IMR-90 (cell line): Measurements from ENCODE around the gene RARS2. TPM values are rescaled to one million over a fixed set of nuclear protein-coding genes. Genes with fewer than 3 reads are reported as not detected.

Experiments
- ATAC-seq: fragments of 200-7000 bp; cut with Tn5 transposase; 2 replicates; pipeline ENCODE4 v1.9.1; 2020; ENCODE audit warnings: low read depth, mild to moderate bottlenecking, moderate library complexity
- BruUV-seq: library from RNA; stranded (reverse); fragments of 400-500 nt; replicated peaks from 2 replicates; lab custom pipeline; 2021; lab: Mats Ljungman, UMichigan
- CTCF ChIA-PET: fragments of 300-600 bp; formaldehyde crosslinking; extraction: SDS; loops from one replicate; lab custom pipeline; 2021; ENCODE audit warnings: antibody characterized with exemption; lab: Yijun Ruan, JAX
- POLR2A ChIA-PET: fragments of 300-600 bp; sonication (Branson Sonifier 250); formaldehyde crosslinking; loops from one replicate; lab custom pipeline; 2022; ENCODE audit warnings: antibody characterized with exemption; ENCODE audit not compliant: unreplicated experiment; lab: Charles Lee
- DNase-seq: peaks from one replicate; pipeline ENCODE4 v3.0.0; 2013
- H2AFZ ChIP-seq: replicated peaks from 2 replicates; pipeline ENCODE3; 2013; ENCODE audit warnings: low read length, mild to moderate bottlenecking; ENCODE audit not compliant: poor library complexity
- H2AK5ac ChIP-seq: 2 replicates; pipeline ENCODE4 v1.6.1; 2013; ENCODE audit warnings: low read depth, low read length, inconsistent platforms
- H2AK9ac ChIP-seq: replicated peaks from 2 replicates; pipeline ENCODE3; 2013; ENCODE audit warnings: mild to moderate bottlenecking, low read depth, low read length, moderate library complexity; ENCODE audit not compliant: poor library complexity
- H2BK120ac ChIP-seq: 2 replicates; pipeline ENCODE4 v1.6.1; 2013; ENCODE audit warnings: low read depth, low read length, inconsistent platforms
- H2BK15ac ChIP-seq: 3 replicates; pipeline ENCODE4 v1.6.1; 2013; ENCODE audit warnings: low read depth, low read length, inconsistent platforms
- H2BK20ac ChIP-seq: 2 replicates; pipeline ENCODE4 v1.6.1; 2013; ENCODE audit warnings: low read depth, mild to moderate bottlenecking, inconsistent platforms, low read length, moderate library complexity
- H2BK5ac ChIP-seq: 2 replicates; pipeline ENCODE4 v1.6.1; 2013; ENCODE audit warnings: mild to moderate bottlenecking, low read depth, low read length, inconsistent platforms; ENCODE audit not compliant: poor library complexity, severe bottlenecking
- H3K14ac ChIP-seq: replicated peaks from 2 replicates; pipeline ENCODE4 v1.6.1; 2013; ENCODE audit warnings: low read depth, low read length, inconsistent platforms
- H3K18ac ChIP-seq: 2 replicates; pipeline ENCODE4 v1.6.1; 2013; ENCODE audit warnings: low read depth, low read length, control low read depth
- H3K23ac ChIP-seq: 2 replicates; pipeline ENCODE4 v1.6.1; 2013; ENCODE audit warnings: low read depth, low read length, inconsistent platforms
- H3K27ac ChIP-seq: 2 replicates; pipeline ENCODE4 v1.5.1; 2013; ENCODE audit warnings: mild to moderate bottlenecking, control low read depth, low read length; ENCODE audit not compliant: insufficient read depth
- H3K27me3 ChIP-seq: 2 replicates; pipeline ENCODE4 v1.6.1; 2013; ENCODE audit warnings: low read length; ENCODE audit not compliant: control insufficient read depth, insufficient read depth
- H3K36me3 ChIP-seq: 2 replicates; pipeline ENCODE4 v1.6.1; 2013; ENCODE audit warnings: low read length, mixed read lengths; ENCODE audit not compliant: control insufficient read depth, insufficient read depth
- H3K4ac ChIP-seq: 2 replicates; pipeline ENCODE4 v1.6.1; 2013; ENCODE audit warnings: low read depth, low read length, inconsistent platforms
- H3K4me1 ChIP-seq: 2 replicates; pipeline ENCODE4 v1.6.1; 2013; ENCODE audit warnings: low read length, mixed read lengths; ENCODE audit not compliant: control insufficient read depth, insufficient read depth
- H3K4me2 ChIP-seq: 2 replicates; pipeline ENCODE4 v1.6.1; 2013; ENCODE audit warnings: low read depth, mild to moderate bottlenecking, control low read depth, low read length, moderate library complexity
- H3K4me3 ChIP-seq: 2 replicates; pipeline ENCODE4 v1.5.1; 2013; ENCODE audit warnings: low read depth, mild to moderate bottlenecking, control low read depth, low read length, moderate library complexity; ENCODE audit not compliant: insufficient read depth
- H3K56ac ChIP-seq: 2 replicates; pipeline ENCODE4 v1.6.1; 2013; ENCODE audit warnings: low read length, inconsistent platforms; ENCODE audit not compliant: insufficient read depth; ENCODE audit errors: extremely low read depth
- H3K79me1 ChIP-seq, 2 experiments: 2 replicates each; pipeline ENCODE4 v1.6.1; 2013; ENCODE audit warnings: low read length in 2 of 2, inconsistent platforms in 1 of 2, low read depth in 1 of 2
- H3K9ac ChIP-seq: 2 replicates; pipeline ENCODE4 v1.6.1; 2013; ENCODE audit warnings: low read depth, low read length, control low read depth
- H3K9me1 ChIP-seq: 2 replicates; pipeline ENCODE4 v1.6.1; 2013; ENCODE audit warnings: low read length, inconsistent platforms; ENCODE audit not compliant: insufficient read depth
- H3K9me3 ChIP-seq: 2 replicates; pipeline ENCODE4 v1.6.1; 2013; ENCODE audit warnings: low read length; ENCODE audit not compliant: control insufficient read depth, insufficient read depth
- H4K20me1 ChIP-seq: 2 replicates; pipeline ENCODE4 v1.6.1; 2013; ENCODE audit warnings: low read length, inconsistent platforms; ENCODE audit not compliant: insufficient read depth
- H4K5ac ChIP-seq: 2 replicates; pipeline ENCODE4 v1.6.1; 2013; ENCODE audit warnings: mild to moderate bottlenecking, low read depth, low read length, control low read depth
- H4K8ac ChIP-seq, 2 experiments: 2 replicates each; pipeline ENCODE4 v1.6.1; 2013; ENCODE audit warnings: low read depth in 2 of 2, low read length in 2 of 2, control low read depth in 1 of 2, inconsistent platforms in 1 of 2
- H4K91ac ChIP-seq: 2 replicates; pipeline ENCODE4 v1.6.1; 2013; ENCODE audit warnings: low read depth, low read length, inconsistent platforms; ENCODE audit not compliant: insufficient read depth
- BHLHE40 ChIP-seq: fragments of 150-350 bp; IDR thresholded peaks from 2 replicates; pipeline ENCODE4 v1.6.1; 2016; ENCODE audit warnings: mild to moderate bottlenecking, low read depth, low read length
- CTCF ChIP-seq: conservative IDR thresholded peaks from 2 replicates; pipeline ENCODE4 v1.5.1; 2012; ENCODE audit warnings: mild to moderate bottlenecking, low read depth, low read length, improper control_type of control experiment
- MAZ ChIP-seq: IDR thresholded peaks from 2 replicates; pipeline ENCODE4 v1.6.1; 2012; ENCODE audit warnings: low read depth, mild to moderate bottlenecking, low read length, improper control_type of control experiment, moderate library complexity, borderline replicate concordance
- NFE2L2 ChIP-seq: fragments of 150-350 bp; IDR thresholded peaks from 2 replicates; pipeline ENCODE4 v1.6.1; 2016; ENCODE audit warnings: low read depth, mild to moderate bottlenecking, low read length
- POLR2A ChIP-seq: IDR thresholded peaks from 2 replicates; pipeline ENCODE4 v1.6.1; 2012; ENCODE audit warnings: mild to moderate bottlenecking, low read depth, low read length
- RAD21 ChIP-seq: IDR thresholded peaks from 2 replicates; pipeline ENCODE4 v1.6.1; 2012; ENCODE audit warnings: low read length, improper control_type of control experiment
- SMC3 ChIP-seq: fragments of 150-350 bp; IDR thresholded peaks from 2 replicates; pipeline ENCODE4 v1.6.1; 2016; ENCODE audit warnings: low read depth, mild to moderate bottlenecking, antibody characterized with exemption, low read length, moderate library complexity
- WGBS, 2 experiments: methylation state at CpG; one replicate each; pipeline versions ENCODE4 v1.1.5 to v1.1.7; 2013; ENCODE audit warnings: missing lambda C conversion rate in 2 of 2; ENCODE audit not compliant: insufficient read length in 1 of 2; ENCODE audit errors: extremely low coverage in 2 of 2; 5-methylcytosine and 5-hydroxymethylcytosine counted together
- dilution Hi-C: fragments of 300-500 bp; cut with HindIII; formaldehyde crosslinking; loops from one replicate; pipeline ENCODE4 v1.14.3; 2018; ENCODE audit warnings: low sequenced_read_pairs; ENCODE audit not compliant: unreplicated experiment
- in situ Hi-C: fragments of 300-500 bp; cut with MboI; formaldehyde crosslinking; loops from 3 replicates; pipeline ENCODE4 v1.14.3; 2019; ENCODE audit warnings: low sequenced_read_pairs, inconsistent platforms, mixed read lengths
- intact Hi-C: fragments of 100-400 bp; cut with micrococcal nuclease; formaldehyde crosslinking; loops from 2 replicates; pipeline ENCODE4 v1.10.0; 2022
- polyA plus RNA-seq, 3 experiments: library from polyadenylated mRNA; depleted of rRNA; stranded (reverse); fragments of >200 nt; gene quantifications; 2 replicates each; pipeline ENCODE4 v1.2.3, GENCODE V29; 2012; ENCODE audit warnings: low replicate concordance in 1 of 3
- total RNA-seq: library from RNA; depleted of rRNA; stranded (reverse); fragments of >200 nt; gene quantifications from 2 replicates; pipeline ENCODE4 v1.2.3, GENCODE V29; 2012
- TF ChIP-seq, protein P1 (sequence below): fragments of 150-350 bp; IDR thresholded peaks from 2 replicates; pipeline ENCODE4 v1.6.1; 2016; ENCODE audit warnings: low read depth, mild to moderate bottlenecking, low read length, moderate library complexity, borderline replicate concordance

Gene RARS2
- total and polyA plus RNA-seq, 2 of the 4 experiments (the other 2 are of a cell fraction): 19.9 to 33.0 TPM

- Histone ChIP-seq H4K5ac (peak overlapping the region; percentile 79), H3K36me3 (peaks cover 5% of the 10 kb centered on the region), H3K9me1 (peaks cover 3% of the 10 kb centered on the region; the same call in 1 of the 2 replicates), H4K20me1 (peaks cover 24% of the 10 kb centered on the region), H4K91ac (peak overlapping the region; percentile 82), H4K8ac (peak overlapping the region; percentile 63 to 89; a peak in 3 of 4 replicates), H2AK5ac (peak overlapping the region; percentile 97), H3K27ac (peak overlapping the region; percentile 90), H3K23ac (peak overlapping the region; percentile 91), H3K27me3 (no peaks in the 10 kb centered on the region), H2AFZ (peak overlapping the region; percentile 99), H3K4me1 (peaks cover 2% of the 10 kb centered on the region), H3K18ac (no peak overlapping the region), H3K4me3 (peak overlapping the region; percentile 77), H2AK9ac (peak overlapping the region; percentile 93), H3K14ac (peak overlapping the region; percentile 98), H3K9ac (peak overlapping the region; percentile 96), H2BK15ac (peak overlapping the region; percentile 7; the same call in 1 of the 3 replicates), H3K9me3 (no peaks in the 10 kb centered on the region), H3K79me1 (peaks cover 28 to 53% of the 10 kb centered on the region in 2 experiments), H3K56ac (peak overlapping the region; percentile 82), H2BK5ac (peak overlapping the region; percentile 87), H3K4me2 (peak overlapping the region; percentile 61), H2BK20ac (0 out of 2 replicates have a peak overlapping the region, but pooled peaks have one; percentile 15), H2BK120ac (peak overlapping the region; percentile 62), H3K4ac (peak overlapping the region; percentile 97)
- intact Hi-C loops: loop anchor here (1.0 kb wide), 1 partner anchor 109 kb away; no protein-coding TSS in a partner anchor
- no peak for DNase-seq
- TSS peak; percentile 54 for BruUV-seq
- ATAC-seq: no peak
- POLR2A ChIA-PET: no interaction called here
- CTCF ChIA-PET: no interaction called here
- in situ Hi-C loops: no loop called here
- TF ChIP-seq MAZ (no peak), CTCF (no peak), NFE2L2 (no peak), RAD21 (no peak), BHLHE40 (no peak), POLR2A (no peak), SMC3 (no peak)
- TF ChIP-seq, protein P1, sequence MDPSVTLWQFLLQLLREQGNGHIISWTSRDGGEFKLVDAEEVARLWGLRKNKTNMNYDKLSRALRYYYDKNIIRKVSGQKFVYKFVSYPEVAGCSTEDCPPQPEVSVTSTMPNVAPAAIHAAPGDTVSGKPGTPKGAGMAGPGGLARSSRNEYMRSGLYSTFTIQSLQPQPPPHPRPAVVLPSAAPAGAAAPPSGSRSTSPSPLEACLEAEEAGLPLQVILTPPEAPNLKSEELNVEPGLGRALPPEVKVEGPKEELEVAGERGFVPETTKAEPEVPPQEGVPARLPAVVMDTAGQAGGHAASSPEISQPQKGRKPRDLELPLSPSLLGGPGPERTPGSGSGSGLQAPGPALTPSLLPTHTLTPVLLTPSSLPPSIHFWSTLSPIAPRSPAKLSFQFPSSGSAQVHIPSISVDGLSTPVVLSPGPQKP: no peak
- dilution Hi-C loops: no loop called here
- 0% methylated on average over 5 of the region's 11 CpGs; no CpG with 5 or more reads in 1 of the 2 experiments for WGBS, 2 experiments
Observed at GRCh38 chr6:87590417-87590880, 662 bp upstream of the RARS2 start.
